ENCODE data around the gene B3GALT5. TPM values are rescaled to one million over a fixed set of nuclear protein-coding genes. Genes with fewer than 3 reads are reported as not detected.

B3GALT5 gene
- polyA plus RNA-seq, 2 of the 4 experiments (the other 2 are of a cell fraction): 0.39 to 0.52 TPM

GRCh38 chr21:39663742-39664492, 51.2 kb downstream of the B3GALT5 start:
- no peak overlapping the region for H3K4me3 ChIP-seq
- ChIA-PET POLR2A (no interaction called here), CTCF (no interaction called here)
- H3K27ac ChIP-seq: no peak overlapping the region
- no peak for DNase-seq (ENCODE audit: low read depth in 1 of 2, low spot score in 1 of 2)
- no peak overlapping the region for H3K4me2 ChIP-seq
- H3K4me1 ChIP-seq: peaks cover 15% of the 10 kb centered on the region; the same call in 2 of the 3 replicates
- no peak for TF ChIP-seq CHD2 (IDR thresholded peaks at IDR 0.05; ENCODE audit: low read length, partially characterized antibody)
- TF ChIP-seq CTCF (IDR thresholded peaks at IDR 0.05): no peak
- no peak for TF ChIP-seq NFE2L2 (conservative IDR thresholded peaks at IDR 0.05; ENCODE audit: low read length)
- no peak for TF ChIP-seq TP53 (CRISPR knock-in tag; IDR thresholded peaks at IDR 0.05)
- no peak for TF ChIP-seq CBX8 (IDR thresholded peaks at IDR 0.05)
- no peak for TF ChIP-seq MAFK (IDR thresholded peaks at IDR 0.05; ENCODE audit: partially characterized antibody)
- no peak for TF ChIP-seq GATA3 (IDR thresholded peaks at IDR 0.05; ENCODE audit: borderline replicate concordance)
- no peak for TF ChIP-seq MYC (IDR thresholded peaks at IDR 0.05; ENCODE audit: borderline replicate concordance, low read length)
- no peak for TF ChIP-seq ATOH8 (CRISPR knock-in tag; IDR thresholded peaks at IDR 0.05; ENCODE audit: low read depth)
- no peak for TF ChIP-seq BHLHE40 (IDR thresholded peaks at IDR 0.05; ENCODE audit: low read depth, low read length)
- TF ChIP-seq NPAS2 (CRISPR knock-in tag; IDR thresholded peaks at IDR 0.05; ENCODE audit: borderline replicate concordance): no peak
- TF ChIP-seq EP300 (IDR thresholded peaks at IDR 0.05): no peak
- TF ChIP-seq NR3C1 (IDR thresholded peaks at IDR 0.05): no peak
- TF ChIP-seq PBX3 (IDR thresholded peaks at IDR 0.05): no peak
- no peak for TF ChIP-seq ZC3H11A (IDR thresholded peaks at IDR 0.05)
- TF ChIP-seq KDM5A (IDR thresholded peaks at IDR 0.05): no peak
- TF ChIP-seq HOXA7 (CRISPR knock-in tag; IDR thresholded peaks at IDR 0.05): no peak
- no peak for TF ChIP-seq HDAC2 (IDR thresholded peaks at IDR 0.05)
- 74% methylated on average over 13 of the region's 15 CpGs for WGBS (ENCODE audit: missing lambda C conversion rate)
- no peaks in the 10 kb centered on the region for H3K9me3 ChIP-seq
- ATAC-seq: no peak
- FAIRE-seq: no peak

- TF ChIP-seq MAX (IDR thresholded peaks at IDR 0.05): no peak
- no peak for TF ChIP-seq REST (IDR thresholded peaks at IDR 0.05)
- TF ChIP-seq FOSL2 (IDR thresholded peaks at IDR 0.05): no peak
- TF ChIP-seq FOSL2 (CRISPR knock-in tag; IDR thresholded peaks at IDR 0.05): no peak
- TF ChIP-seq HOXB13 (CRISPR knock-in tag; IDR thresholded peaks at IDR 0.05; ENCODE audit: low read depth): no peak
- no peak for TF ChIP-seq CBX8 (IDR thresholded peaks at IDR 0.05)
- no peak for TF ChIP-seq E2F6 (IDR thresholded peaks at IDR 0.05; ENCODE audit: borderline replicate concordance, low read depth)
- no peak for TF ChIP-seq GATA3 (IDR thresholded peaks at IDR 0.05; ENCODE audit: borderline replicate concordance)
- no peak for TF ChIP-seq ZC3H11A (IDR thresholded peaks at IDR 0.05)
- no peak for TF ChIP-seq ATOH8 (CRISPR knock-in tag; IDR thresholded peaks at IDR 0.05; ENCODE audit: low read depth)
- TF ChIP-seq HEYL (CRISPR knock-in tag; IDR thresholded peaks at IDR 0.05): no peak
- no peak for TF ChIP-seq RNF2 (IDR thresholded peaks at IDR 0.05; ENCODE audit: borderline replicate concordance, low read depth)
- no peak for TF ChIP-seq ESRRA (IDR thresholded peaks at IDR 0.05; ENCODE audit: borderline replicate concordance, low read length)
- TF ChIP-seq NR3C1 (IDR thresholded peaks at IDR 0.05): no peak
- no peak for TF ChIP-seq SREBF2 (IDR thresholded peaks at IDR 0.05)
- TF ChIP-seq MYC (IDR thresholded peaks at IDR 0.05; ENCODE audit: borderline replicate concordance, low read length): no peak
- no peak for TF ChIP-seq EP300 (IDR thresholded peaks at IDR 0.05)
- FAIRE-seq: no peak
- Histone ChIP-seq H3K4me1 (peaks cover 15% of the 10 kb centered on the region; the same call in 2 of the 3 replicates), H3K9me3 (no peaks in the 10 kb centered on the region), H3K4me2 (no peak overlapping the region), H3K27ac (no peak overlapping the region), H3K4me3 (no peak overlapping the region)
- ChIA-PET POLR2A (no interaction called here), CTCF (interaction anchor here (0.6 kb wide), 1 partner anchor 1469 kb away, joined by 3 read pairs; no protein-coding TSS in a partner anchor)
- 82% methylated on average over 12 of the region's 12 CpGs for WGBS (ENCODE audit: missing lambda C conversion rate)
- DNase-seq (ENCODE audit: low read depth in 1 of 2, low spot score in 1 of 2): no peak
- ATAC-seq: no peak
Observed at GRCh38 chr21:39664586-39664985, 51.8 kb downstream of the B3GALT5 start.
